ENCODE measurements around the gene AGAP1.

AGAP1 gene

DNA sequence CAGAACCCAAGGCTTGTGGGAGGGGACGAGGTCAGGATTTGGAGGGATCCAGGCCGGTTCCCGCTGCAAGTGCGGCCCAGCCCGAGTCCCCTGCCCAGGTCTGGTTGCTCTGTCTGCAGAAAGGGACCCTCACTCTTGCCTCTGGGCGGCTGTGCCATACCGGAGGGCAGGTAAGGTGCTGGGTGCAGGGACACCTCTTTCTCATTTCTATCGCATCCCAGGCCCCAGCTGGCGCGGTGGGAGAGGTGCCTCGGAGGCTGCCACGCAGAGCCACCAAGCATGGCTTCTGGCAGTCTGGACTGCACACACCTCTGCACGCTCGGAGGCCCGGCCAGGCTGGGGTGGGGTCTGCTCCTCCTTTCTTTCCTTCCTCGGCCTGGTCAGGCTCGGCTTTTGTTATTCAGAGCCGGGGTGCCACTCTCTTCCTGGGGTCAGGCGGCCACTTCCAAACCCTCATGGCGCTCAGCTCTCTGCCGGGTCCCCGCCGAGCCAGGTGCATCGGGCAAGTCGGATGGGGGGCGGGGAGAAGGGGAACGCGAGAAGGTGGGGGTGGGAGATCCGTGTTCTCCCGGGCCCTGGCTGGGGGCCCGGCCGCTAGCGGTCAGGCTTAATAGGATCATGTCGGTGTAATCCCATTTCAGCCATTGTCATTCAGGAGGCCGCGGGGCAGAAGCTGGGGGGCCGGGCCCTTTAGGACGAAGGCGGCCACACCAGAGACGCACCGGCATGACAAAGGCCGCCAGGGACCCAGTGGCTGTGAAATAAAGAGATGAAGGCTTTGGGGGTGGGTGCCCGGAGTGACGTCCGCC is 665.3 kb downstream of the AGAP1 start:
- no peak for DNase-seq

GRCh38 chr2:236159778-236160170 is 665.9 kb downstream of the AGAP1 start:
- no peak for DNase-seq

DNA sequence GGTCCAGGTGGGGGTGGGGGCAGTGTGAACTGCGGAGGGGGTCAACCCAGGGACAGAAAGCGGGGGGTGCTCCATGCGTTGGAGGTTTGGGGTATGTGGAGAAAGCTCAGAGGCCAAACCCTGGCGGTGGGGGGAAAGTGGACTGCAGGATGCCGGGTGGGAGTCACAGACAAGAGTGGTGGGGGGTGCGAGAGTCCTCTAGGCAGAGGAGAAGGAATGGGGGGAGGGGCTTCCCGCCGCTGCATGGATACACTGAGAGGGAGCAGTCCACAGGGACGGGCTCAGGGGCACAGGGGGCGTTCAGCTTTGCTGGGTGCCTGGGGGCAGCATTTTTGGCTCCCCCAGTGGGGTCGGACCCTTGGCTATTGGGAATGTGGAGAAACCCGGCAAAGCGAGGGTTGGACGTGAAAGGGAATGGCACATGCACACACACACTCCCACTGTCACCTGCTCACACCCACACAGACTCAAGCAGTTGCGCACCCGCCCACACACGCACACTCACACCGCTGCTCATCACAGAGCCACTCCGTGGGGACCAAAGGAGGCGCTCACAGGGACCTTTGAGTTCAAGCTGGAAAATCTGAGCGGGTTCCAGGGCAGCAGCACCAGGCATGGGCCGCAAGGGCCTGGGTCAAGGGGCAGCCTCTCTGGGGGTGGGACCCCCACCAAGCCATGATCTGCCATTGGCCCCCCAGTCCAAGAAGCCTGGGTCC is 666.7 kb downstream of the AGAP1 start:
- no peak for DNase-seq

DNA sequence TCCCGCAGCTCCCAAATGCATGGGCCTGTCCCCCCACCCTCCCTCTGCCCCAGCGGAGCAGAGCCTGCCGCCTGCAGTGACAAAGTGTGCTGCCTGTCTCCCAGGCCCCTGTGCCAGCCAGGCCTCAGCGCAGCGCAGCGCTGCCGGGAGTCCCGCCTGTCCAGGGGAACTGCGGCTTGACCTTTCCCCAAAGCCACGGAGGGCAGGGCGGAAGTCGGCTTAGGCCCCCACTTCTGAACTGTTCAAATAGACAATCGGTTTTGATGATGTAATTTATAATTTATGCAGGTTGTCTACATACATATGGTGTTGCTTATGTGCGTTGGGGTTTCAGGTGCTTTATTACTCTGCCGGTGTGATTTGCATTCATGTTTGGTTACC is 667.2 kb downstream of the AGAP1 start:
- DNase-seq, result no peak

- no peak for DNase-seq
Measured at GRCh38 chr2:236161531-236161930, 667.7 kb downstream of the AGAP1 start.

DNA sequence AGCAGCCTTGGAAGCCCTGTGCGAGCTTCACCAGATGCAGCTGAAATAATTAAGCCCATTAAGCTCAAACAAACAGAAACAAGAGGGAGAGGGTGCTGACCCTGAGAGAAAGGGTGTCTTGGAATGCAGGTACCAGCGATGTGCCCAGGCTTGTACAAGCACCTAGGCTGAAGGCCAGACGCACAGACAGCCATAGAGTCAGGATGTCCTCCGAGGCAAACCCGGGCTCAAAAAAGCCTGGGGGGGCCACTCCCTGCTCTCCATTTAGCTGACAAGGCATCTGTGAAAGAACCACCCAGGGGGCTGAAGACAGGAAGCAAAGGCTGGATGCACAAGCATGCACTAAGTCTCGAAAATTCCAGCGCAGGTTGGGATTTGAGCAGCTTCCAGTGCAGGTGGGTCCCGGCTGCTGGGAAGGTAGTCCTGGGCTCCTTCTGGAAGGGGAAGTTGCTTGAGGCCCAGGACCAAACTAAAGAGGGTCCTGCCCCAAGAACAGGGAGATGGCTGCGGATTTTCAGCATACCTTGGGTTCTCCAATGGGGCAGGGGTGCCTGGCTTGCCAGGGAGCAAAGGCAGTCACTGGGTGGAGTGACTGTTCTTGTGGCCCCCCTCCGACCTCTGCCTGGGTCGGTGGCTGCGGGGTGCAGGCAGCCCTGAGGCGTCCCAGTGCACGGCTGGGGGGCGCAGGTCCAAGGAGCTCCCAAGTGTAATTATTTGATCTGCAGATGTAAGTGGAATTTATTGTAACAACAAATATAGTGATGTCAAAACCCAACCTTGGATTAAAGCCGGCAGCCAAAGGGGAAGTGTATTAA is 668.4 kb downstream of the AGAP1 start:
- no peak for DNase-seq

DNA sequence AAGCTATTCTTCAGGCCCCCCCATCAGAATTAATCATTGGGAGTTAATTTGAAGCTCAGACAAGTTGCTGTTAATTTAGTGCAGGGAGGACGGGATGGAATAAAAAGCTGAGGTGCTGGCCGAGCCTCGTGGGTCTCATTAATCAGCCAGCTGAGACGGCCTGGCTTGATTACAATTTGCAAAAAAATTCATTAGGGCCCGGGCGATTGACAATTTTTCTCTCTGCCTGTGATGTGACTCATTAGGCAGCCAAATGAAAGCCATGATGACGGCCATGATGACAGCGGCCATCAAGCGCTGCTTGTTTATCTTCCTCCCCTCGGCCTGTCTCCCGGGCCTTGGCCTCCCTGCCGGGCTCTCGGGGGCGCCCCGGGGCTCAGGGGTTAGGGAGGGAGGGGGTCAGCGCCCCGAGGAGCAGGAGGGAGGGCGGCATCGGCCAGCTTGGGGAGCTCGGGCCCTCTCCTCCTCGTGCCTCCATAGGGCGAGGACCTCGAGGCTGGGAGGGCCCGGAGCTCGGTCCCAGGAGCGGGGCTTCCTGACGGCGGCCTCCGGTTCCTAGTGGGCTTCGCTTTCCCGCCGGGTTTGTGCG is 669.1 kb downstream of the AGAP1 start:
- DNase-seq, result no peak

DNA sequence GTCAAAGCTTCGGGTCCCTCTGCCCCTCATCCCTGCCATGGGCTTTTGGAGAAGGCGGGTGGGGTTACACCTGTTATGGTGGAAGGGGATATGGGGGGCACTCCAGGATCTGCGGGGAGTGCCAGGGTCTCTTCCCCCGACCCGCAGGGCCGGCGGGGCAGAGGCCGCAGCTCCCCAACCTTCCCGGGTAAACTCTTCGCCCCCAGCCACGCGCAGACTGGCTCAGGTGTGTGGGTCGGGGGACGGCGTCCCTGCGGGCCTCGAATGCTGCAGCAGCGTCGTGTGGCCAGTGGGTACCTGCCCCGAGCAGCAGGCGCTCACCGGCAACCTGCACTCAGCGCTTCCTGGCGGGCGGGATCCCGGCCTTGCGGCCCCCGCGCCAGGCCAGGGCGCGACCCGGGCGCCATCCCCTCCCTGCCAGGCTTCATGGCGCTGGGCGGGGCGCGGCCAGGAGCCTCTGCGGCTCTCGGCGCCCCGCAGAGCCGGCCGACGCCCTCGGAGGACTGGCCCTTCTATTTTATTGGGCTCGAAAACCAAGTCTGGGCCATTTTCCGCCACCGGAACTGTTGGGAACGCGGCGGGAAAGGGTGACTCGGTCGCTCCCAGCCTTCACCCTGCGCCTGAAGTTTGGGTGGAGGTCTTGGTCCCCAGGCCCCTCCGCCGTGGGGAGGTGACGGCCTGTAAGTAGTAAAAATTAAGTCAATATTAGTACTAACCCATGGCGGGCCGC is 669.8 kb downstream of the AGAP1 start:
- DNase-seq, result no peak

GRCh38 chr2:236164201-236164924 is 670.5 kb downstream of the AGAP1 start:
- DNase-seq, result no peak

- no peak for DNase-seq
Measured at GRCh38 chr2:236164925-236165841, 671.3 kb downstream of the AGAP1 start.

DNA sequence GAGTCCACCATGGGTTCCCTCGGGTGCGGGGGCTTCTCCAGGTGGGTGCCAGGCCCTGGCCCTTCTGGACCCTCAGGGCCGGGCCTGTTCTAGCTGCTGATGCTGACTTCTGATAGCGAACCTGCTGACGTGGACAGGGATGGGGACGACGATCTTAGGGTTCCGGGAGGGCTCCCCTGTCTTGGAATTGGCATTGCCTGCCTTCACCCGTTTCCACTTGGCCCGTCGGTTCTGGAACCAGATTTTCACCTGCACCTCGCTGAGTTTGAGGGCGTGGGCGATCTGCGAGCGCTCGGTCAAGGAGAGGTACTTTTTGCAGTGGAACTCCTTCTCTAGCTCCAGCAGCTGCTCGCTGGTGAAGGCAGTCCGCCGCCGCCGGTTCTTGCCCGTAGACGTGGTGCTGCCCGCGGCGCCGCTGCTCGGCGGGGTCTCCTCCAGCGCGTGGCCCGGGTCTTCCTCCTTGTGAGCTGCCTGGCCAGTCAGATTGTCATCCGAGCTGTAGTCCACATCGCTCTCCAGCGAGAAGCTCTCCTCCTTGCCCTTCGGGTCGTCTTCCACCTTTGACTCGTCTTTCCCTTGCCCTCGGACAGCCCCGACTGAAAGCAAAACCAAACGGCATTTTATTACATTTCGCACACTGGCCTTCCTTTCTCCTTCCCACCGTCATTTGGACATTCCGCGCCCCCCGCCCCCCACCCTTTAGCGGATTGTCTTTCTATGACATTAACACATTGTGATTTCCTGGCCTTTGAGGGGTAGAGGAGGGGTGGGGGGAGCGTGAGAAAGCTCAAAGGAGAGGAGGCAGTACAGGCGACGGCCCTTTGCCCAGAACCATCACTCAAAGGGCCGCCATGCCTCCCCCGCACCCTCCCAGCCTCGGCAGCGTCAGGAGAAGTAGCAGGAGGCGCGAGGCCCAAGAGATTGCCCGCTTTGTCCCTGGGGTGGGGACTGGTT is 672.3 kb downstream of the AGAP1 start:
- DNase-seq, result no peak

DNA sequence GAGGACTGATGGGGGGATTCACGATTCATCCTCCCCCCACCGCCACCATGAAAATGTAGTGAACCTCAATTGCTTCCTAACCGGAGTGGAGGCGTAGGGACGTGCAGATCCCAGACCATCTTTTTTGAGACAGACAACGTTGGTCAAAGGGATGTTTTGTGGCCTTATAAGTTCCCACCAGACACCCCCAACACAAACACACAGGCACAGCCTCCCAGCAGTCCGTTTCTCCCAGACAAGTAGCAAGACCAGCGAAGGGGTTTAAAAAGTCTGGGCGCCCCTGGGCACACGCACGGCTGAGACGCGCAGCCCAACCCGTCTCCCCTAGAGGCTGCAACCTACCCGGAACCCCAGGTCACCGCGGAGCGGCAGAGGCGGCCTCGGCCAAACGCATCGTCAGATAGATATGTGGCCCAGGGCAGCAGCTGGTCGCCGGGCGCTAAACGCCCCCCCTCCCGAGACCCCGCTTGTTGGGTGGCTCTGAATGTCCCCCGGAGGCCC is 673.0 kb downstream of the AGAP1 start:
- no peak for DNase-seq

DNA sequence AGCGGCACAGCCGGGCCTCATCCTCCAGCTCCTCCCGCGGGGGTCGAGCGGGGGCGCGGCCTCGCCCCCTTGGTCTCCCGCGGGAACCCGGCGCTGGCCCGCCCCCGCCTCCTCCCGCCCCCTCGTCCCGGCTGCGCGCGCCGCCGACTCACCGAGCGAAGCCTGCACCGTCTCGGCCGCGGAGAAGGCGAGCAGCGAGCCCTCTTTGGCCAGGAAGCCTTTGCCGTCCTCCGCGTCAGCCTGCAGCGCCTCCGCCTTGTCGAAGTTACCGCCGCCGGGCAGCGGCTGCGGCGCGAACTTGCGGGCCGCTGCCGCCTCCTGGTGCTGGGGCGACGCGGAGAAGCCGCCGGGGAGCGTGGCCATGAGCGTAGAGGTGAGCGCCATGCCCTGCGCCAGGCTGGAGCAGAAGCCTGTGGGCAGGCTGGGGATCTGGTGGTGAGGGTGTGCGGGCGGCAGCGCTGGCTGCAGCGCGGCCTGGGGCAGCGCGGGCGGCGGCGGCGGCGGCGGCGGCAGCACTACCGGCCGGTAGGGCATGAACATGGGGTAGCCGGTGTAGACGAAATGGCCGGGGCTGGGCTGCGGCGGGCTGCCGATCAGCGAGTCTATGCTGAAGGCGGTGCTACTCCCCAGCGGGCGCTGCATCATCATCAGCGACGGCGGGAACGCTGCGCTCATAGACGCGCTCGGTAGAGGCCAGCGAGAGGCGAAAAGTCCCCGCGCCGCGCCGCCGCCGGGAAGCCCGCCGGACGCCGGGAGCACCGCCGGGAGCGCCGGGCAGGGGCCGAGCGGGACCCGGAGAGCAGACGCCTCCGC is 673.7 kb downstream of the AGAP1 start:
- no peak for DNase-seq

DNA sequence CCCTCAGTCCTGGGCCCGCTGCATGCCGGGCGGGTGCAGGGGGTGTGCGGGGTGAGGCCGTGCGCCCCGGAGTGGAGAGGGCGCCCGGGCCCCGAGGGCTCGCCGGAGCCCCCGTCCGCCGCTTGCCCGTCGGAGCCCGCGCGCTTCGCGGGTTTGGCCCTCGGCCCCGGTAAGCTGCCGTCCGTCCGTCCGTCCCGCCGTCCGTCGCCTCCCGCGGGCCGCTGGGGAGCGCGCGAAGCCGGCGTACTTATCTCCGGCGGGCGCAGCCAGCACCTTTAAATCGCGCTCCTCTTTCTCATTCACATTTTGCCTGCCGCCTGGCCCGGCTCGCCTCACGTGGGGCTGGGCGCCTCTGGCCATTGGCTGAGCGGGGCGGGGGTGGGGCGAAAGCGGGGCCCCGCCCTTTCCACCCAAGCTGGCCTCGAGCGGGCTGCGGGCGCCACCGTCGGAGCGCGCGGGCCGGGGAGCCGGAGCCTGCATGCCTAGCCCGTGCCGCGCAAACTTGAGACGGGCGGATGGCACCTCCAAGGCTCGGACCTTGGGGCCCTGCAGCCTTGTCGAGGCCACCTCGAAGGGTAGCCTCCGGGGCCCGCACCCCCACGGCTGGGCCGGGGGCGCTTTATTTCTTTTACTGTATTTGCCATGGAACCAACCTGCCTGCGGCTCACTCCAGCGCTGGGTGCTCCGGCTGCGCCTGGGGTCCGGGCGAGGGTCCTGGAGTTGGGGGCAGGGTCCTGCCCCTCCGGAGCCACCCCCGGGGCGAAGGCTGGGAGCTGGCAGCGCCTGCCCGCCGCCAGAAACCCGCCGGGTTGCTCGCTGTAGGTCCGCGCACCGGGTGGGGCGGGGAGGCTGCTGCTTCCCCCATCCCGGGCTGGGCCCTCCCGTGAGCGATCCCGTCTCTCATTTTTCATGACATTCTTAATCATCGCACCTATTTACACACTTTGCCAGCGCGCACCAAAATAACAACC is 674.6 kb downstream of the AGAP1 start, which contains the start of gene GBX2:
Gene GBX2 (minus strand): TSS at position 277 of the 971 bp plus-strand sequence. CDS start 415 bp downstream, outside the sequence.
- DNase-seq, result no peak

GRCh38 chr2:236169151-236169721 is 675.4 kb downstream of the AGAP1 start:
- no peak for DNase-seq

Measured in central memory CD4-positive, alpha-beta T cell (primary cell).